Stimulated activated naive CD8-positive, alpha-beta T cell treated with anti-CD3 and anti-CD28 coated beads, Interleukin-15, amount 100 ng/mL, for 72 hours (primary cell): ENCODE measurements around the gene PCDH17.

ENCODE experiments used
- ATAC-seq: fragments of 150-1000 bp; cut with Tn5 transposase; 2 replicates; pipeline ENCODE4 v1.10.0; 2021; ENCODE audit warnings: mild to moderate bottlenecking, moderate library complexity
- DNase-seq, 2 donors: peaks; one replicate each; pipeline ENCODE4 v3.0.0; 2021 to 2022
- H3K27ac Mint-ChIP-seq, 2 donors: one replicate each; pipeline ENCODE4 v1.8.0; 2022; ENCODE audit warnings: mild to moderate bottlenecking in 2 of 2, mixed read lengths in 2 of 2, moderate library complexity in 2 of 2
- H3K27me3 Mint-ChIP-seq: one replicate; pipeline ENCODE4 v1.8.0; 2022; ENCODE audit warnings: mixed read lengths
- H3K4me1 Mint-ChIP-seq: one replicate; pipeline ENCODE4 v1.8.0; 2022; ENCODE audit warnings: mild to moderate bottlenecking, mixed read lengths
- H3K4me3 Mint-ChIP-seq, 2 donors: one replicate each; pipeline ENCODE4 v1.8.0; 2022; ENCODE audit warnings: mild to moderate bottlenecking in 2 of 2, mixed read lengths in 2 of 2, moderate library complexity in 1 of 2
- H3K9me3 Mint-ChIP-seq, 2 donors: one replicate each; pipeline ENCODE4 v1.8.0; 2022; ENCODE audit warnings: mixed read lengths in 2 of 2

The PCDH17 gene

DNA sequence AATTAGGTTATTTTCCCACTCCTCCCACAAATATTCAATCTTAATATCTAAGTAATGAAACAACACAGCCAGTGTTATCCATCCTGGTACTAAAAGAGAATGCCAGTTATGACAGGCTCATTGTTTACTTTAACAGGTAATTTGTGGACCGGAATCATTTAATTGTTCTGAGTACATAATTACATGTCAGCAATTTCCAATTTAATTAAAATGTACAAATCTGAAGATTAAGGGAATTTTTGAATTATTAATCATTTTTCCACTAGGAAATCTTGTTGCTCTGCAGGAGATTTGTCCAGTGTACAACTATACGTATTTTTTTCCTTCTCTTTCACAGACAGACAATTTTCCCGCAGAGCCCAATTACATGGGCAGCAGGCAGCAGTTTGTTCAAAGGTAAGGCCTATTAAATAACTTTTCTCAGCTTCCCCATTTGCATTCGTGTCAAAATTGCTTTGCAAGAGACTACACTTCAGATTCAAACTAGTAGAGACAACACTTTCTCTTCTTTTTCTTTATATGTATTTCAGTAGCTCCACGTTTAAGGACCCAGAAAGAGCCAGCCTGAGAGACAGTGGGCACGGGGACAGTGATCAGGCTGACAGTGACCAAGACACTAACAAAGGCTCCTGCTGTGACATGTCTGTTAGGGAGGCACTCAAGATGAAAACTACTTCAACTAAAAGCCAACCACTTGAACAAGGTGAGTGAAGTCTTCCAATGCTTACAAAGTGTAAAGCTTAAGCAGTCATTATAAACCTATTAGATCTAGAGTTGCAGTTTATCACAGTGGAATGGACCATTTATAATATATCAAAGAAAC lies 34.8 kb downstream of the PCDH17 start:
- DNase-seq = no peak
- Mint-ChIP-seq H3K4me1 (no peaks in the 10 kb centered on the region), H3K4me3 (no peak overlapping the region), H3K27ac (peak overlapping the region in 1 of 2 donors; percentile 23), H3K27me3 (no peaks in the 10 kb centered on the region), H3K9me3 (peaks cover 8 to 10% of the 10 kb centered on the region in 2 donors)
- ATAC-seq = no peak

DNA sequence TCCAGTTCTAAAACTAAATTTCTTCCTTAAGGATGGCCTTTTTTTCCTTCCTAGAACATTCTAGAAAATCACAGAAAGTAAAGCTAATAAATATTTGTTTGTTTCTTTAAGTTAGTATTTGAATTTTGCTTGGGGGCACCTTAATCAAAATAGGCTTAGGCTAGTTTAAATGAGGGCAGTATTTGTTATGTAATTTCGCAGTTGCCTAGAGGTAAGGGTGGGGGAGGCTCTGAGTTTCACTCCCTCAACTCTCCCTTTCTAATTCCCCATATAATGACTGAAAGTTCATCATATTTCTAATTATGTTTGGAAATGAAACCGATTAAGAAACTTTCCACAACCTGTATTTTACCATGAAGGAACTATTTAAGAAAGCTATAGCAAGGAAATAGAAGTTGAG lies 40.6 kb downstream of the PCDH17 start:
- Mint-ChIP-seq H3K27ac (no peak overlapping the region), H3K9me3 (peaks cover 0 to 11% of the 10 kb centered on the region in 2 donors), H3K4me1 (no peaks in the 10 kb centered on the region), H3K4me3 (no peak overlapping the region), H3K27me3 (no peaks in the 10 kb centered on the region)
- ATAC-seq (no peak), DNase-seq (no peak)

DNA sequence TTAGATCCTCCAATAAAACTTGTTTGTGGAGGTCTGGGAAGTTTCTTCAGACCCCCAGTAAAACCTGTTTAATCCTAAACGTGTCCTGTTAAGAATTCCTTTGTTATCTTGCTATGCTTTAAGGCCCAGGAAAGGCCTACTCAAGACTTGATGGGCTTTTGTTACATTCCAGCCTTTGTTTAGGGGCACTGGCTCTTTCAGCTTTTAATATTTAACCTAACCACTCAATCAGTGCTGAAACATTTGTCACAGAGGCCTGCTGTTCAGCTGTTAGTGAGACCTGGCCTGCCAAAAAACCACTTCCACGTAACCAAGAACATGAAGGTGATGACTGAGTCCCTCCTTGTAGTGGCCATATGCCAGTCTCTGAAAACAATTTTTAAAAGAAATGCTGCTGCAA lies 41.7 kb downstream of the PCDH17 start:
- no peak for DNase-seq
- Mint-ChIP-seq H3K27me3 (no peaks in the 10 kb centered on the region), H3K4me1 (no peaks in the 10 kb centered on the region), H3K4me3 (no peak overlapping the region), H3K27ac (no peak overlapping the region), H3K9me3 (peaks cover 0 to 16% of the 10 kb centered on the region in 2 donors)
- ATAC-seq = no peak

DNA sequence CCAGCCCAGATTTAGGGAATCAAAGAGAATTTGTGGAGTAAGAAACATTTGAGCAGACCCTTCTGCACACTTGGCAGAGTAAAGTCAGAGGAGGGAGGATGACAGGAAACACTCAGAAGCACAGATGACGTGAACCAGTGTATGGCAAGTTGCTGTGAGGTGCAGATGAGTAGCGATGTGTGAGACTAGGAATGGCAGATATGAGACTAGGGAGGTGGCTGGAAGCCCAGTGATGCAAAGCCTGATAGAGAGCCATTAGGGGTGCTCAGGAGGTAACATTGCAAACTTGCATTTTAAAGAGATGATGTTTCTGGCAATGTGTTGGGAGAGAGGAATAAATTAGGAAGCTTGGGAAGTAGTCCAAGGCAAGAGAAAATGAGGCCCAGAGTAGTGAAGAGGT lies 44.0 kb downstream of the PCDH17 start:
- Mint-ChIP-seq H3K4me1 (no peaks in the 10 kb centered on the region), H3K27me3 (no peaks in the 10 kb centered on the region), H3K27ac (no peak overlapping the region), H3K4me3 (no peak overlapping the region), H3K9me3 (peaks cover 0 to 11% of the 10 kb centered on the region in 2 donors)
- no peak for ATAC-seq
- no peak for DNase-seq

DNA sequence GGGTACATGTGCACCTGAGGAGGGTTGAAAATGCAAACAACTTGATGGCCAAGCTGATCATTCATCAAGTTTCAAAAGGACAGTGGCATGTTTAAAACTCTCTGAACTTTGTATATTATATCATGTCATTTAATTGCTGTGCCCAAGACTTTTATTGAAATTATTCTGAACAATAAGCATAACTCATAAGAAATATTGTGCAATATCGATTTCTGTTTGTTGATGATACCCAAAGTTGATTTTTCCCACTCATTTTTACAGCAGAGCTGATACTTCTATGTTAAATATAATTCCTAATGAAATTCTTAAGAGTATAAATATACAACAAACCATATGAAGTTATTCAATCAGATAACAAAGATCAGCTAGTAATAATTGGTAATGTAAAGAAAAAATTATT lies 49.1 kb downstream of the PCDH17 start:
- Mint-ChIP-seq H3K27ac (no peak overlapping the region), H3K9me3 (peaks cover 0 to 15% of the 10 kb centered on the region in 2 donors), H3K27me3 (no peaks in the 10 kb centered on the region), H3K4me3 (no peak overlapping the region), H3K4me1 (no peaks in the 10 kb centered on the region)
- DNase-seq (no peak), ATAC-seq (no peak)

DNA sequence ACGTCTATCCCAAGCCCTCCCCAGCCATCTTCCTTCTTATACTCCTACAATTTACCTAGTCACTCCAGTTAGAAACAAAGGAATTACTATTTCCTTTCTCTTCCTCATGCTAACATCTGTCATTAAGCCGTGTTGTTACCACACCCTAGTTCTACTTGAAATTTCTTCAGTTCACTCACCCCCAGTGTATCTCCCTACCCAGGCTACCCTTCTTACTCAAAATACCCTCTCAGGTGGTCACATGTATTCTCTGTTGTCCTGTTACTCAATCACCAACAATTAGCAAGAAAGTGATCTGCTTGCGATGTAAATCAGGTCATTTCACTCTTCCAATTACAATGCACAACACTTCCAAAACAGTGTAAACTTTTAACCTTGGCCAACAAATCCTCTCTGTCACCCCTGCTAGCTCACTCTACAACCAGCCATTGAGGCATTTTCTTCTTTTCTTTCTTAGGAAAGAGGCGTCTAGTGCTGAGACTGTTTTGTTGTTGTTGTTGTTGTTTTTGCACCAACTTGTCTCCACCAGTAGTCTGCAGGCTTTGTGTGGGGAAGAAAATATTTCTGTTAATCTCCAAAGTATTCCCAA lies 50.7 kb downstream of the PCDH17 start:
- Mint-ChIP-seq H3K4me3 (no peak overlapping the region), H3K27me3 (no peaks in the 10 kb centered on the region), H3K4me1 (no peaks in the 10 kb centered on the region), H3K27ac (no peak overlapping the region), H3K9me3 (peaks cover 0 to 12% of the 10 kb centered on the region in 2 donors)
- ATAC-seq = no peak
- DNase-seq = no peak

DNA sequence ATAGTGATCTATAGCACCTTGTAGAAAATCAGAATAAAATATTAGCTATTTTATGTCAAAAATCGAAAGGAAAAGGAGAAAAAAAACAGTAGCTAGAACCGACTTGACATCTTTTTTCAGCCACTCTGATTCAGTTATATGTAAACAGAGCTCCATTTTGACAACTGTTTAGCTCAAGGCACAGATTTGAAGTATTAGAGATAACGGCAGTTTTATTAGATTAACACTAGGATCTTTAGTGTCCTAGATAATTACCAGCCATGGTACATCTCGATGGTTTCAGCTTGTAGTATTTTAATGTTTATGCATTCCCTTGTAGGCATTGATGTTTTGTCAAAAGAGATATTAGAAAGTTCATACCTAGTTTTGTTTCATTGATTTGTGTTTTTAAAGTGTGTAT lies 67.3 kb downstream of the PCDH17 start:
- no peak overlapping the region for H3K27ac Mint-ChIP-seq
- no peak for ATAC-seq
- H3K4me3 Mint-ChIP-seq = no peak overlapping the region
- no peak for DNase-seq
- no peaks in the 10 kb centered on the region for H3K27me3 Mint-ChIP-seq
- H3K9me3 Mint-ChIP-seq = no peaks in the 10 kb centered on the region
- H3K4me1 Mint-ChIP-seq = no peaks in the 10 kb centered on the region

DNA sequence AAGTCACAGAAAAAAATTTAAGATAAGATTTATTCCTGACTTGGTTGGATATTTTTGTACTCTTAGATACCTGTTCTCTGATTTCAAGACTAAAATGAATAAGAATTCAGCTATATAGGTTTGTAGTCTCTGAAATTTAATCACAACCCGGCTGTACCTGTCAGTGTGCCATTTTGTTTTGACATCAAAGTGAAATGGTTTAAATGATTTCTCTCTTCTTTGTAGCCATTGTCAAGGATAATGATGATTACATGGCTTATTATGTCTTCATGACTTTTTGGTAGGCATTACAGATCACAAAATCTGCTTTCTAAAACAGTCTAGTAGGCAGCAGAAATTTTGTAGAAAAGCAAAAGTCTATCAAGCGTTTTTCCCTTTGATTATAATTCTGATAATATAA lies 72.5 kb downstream of the PCDH17 start:
- Mint-ChIP-seq H3K27ac (no peak overlapping the region), H3K27me3 (no peaks in the 10 kb centered on the region), H3K9me3 (no peaks in the 10 kb centered on the region), H3K4me3 (no peak overlapping the region), H3K4me1 (no peaks in the 10 kb centered on the region)
- no peak for DNase-seq
- no peak for ATAC-seq

DNA sequence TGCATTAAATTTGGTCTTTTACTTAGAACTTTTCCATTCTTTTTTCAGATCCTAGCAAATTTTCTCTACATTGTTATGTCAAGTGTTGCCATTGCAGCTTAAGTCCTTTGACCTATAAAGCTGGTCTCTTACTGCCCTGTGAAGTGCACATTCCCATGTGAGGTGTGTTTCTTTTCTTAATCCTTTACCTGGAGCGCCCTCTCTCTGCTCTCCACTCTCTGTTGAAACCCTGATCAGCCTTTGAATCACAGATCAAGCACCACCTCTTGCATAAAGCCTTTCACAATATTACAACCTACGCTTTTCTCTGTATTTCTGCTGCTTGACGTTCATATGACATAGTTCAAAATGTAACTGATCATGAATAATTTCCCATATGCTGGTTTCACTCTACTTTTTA lies 84.8 kb downstream of the PCDH17 start:
- no peak for DNase-seq
- Mint-ChIP-seq H3K27me3 (no peaks in the 10 kb centered on the region), H3K4me1 (no peaks in the 10 kb centered on the region), H3K4me3 (no peak overlapping the region), H3K9me3 (peaks cover 4 to 7% of the 10 kb centered on the region in 2 donors), H3K27ac (no peak overlapping the region)
- no peak for ATAC-seq

DNA sequence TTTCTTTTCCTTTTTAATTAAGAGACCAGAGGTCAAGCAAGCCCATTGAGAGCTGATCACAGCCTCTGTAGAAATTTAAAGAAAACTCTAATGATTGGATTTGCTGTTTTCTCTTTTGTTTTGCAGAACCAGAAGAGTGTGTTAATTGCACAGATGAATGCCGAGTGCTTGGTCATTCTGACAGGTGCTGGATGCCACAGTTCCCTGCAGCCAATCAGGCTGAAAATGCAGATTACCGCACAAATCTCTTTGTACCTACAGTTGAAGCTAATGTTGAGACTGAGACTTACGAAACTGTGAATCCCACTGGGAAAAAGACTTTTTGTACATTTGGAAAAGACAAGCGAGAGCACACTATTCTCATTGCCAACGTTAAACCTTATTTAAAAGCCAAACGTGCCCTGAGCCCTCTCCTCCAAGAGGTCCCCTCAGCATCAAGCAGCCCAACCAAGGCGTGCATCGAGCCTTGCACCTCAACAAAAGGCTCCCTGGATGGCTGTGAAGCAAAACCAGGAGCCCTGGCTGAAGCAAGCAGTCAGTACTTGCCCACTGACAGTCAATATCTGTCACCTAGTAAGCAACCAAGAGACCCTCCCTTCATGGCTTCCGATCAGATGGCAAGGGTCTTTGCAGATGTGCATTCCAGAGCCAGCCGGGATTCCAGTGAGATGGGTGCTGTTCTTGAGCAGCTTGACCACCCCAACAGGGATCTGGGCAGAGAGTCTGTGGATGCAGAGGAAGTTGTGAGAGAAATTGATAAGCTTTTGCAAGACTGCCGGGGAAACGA lies 93.1 kb downstream of the PCDH17 start:
- Mint-ChIP-seq H3K9me3 (peaks cover 7% of the 10 kb centered on the region in 2 donors), H3K4me1 (no peaks in the 10 kb centered on the region), H3K27me3 (no peaks in the 10 kb centered on the region), H3K4me3 (no peak overlapping the region), H3K27ac (no peak overlapping the region)
- DNase-seq (no peak), ATAC-seq (no peak)

DNA sequence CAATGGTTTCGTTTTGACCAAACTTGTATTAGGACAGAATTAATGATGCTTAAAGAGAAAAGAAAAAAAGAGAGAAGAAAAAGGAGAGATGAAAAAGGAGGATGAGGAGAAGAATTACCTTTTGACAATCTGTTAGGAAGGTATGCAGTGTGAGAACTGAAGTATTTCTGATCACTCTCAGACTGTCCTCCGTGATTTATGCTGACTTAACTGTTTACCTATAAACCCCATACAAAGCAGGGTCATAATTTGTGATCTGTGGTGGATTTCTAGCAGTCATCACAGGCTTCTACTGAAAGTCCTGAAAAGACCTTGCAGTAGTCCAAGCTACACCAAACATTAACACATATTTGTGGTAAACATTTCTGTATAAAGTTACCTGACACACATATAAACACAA lies 93.9 kb downstream of the PCDH17 start:
- Mint-ChIP-seq H3K27ac (no peak overlapping the region), H3K27me3 (no peaks in the 10 kb centered on the region), H3K4me1 (no peaks in the 10 kb centered on the region), H3K4me3 (no peak overlapping the region), H3K9me3 (peaks cover 7% of the 10 kb centered on the region in 2 donors)
- no peak for DNase-seq
- ATAC-seq = no peak

DNA sequence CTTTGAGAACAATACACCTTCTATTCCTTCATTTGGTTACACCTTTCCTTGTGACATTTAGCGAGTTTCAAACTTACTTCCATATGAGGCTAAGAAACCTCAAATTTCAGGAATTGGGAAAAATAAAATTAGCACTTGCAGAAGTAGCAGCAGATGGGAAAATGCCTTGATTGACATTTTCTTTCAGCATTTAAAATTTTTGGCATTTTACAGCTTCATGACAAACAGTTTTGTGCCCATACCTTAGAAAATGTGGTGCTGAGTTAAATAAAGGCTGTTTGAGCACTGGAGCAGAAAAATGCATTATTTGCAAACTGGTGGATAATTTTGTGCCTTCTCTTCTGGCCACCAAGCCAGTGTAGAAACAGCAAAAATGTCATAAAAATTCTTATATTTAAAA lies 95.4 kb downstream of the PCDH17 start:
- Mint-ChIP-seq H3K4me1 (no peaks in the 10 kb centered on the region), H3K27me3 (no peaks in the 10 kb centered on the region), H3K27ac (no peak overlapping the region), H3K4me3 (no peak overlapping the region), H3K9me3 (peaks cover under 1% of the 10 kb centered on the region in 2 donors)
- DNase-seq (no peak), ATAC-seq (no peak)

DNA sequence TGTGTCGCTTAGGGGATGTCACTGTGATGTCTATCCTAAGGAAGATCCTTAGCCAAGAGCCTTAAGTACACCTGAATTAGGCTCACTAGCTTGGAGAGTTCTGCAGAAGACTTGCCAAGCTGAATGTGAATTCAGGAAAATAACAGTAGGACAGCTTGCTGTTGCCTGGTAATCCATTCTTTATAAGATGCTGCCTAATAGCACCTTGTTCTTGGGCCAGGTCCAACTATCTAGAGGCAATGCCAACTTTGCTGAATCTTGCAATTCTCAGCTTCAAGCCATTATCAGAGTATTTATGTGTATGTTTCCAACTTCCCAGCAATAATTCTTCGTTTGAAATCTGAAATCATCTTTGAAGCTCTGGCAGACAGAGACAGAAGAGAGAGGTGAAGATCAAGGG lies 102.8 kb downstream of the PCDH17 start:
- Mint-ChIP-seq H3K4me1 (no peaks in the 10 kb centered on the region), H3K27me3 (no peaks in the 10 kb centered on the region), H3K4me3 (no peak overlapping the region), H3K9me3 (peaks cover 8 to 14% of the 10 kb centered on the region in 2 donors), H3K27ac (no peak overlapping the region)
- DNase-seq = no peak
- no peak for ATAC-seq

DNA sequence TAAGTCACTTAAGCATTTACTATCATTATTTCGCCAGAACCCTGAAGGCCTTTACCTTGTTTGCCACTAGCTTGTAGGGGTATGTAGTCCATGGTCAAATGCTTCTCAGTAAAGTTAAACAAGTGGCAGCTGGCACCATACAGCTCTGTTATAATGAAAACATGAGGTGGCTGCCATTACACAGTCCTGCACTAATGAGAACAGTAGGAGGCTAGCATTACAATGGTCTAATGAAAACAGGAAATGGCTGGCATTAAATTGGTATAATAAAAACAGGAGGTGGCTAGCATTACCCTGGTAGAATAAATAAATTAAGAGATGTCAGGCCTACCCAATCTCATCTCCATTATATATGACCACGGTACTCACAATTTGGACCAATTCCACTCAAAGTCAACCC lies 107.5 kb downstream of the PCDH17 start:
- Mint-ChIP-seq H3K9me3 (peaks cover 8% of the 10 kb centered on the region in 2 donors), H3K4me1 (no peaks in the 10 kb centered on the region), H3K4me3 (no peak overlapping the region), H3K27ac (no peak overlapping the region), H3K27me3 (no peaks in the 10 kb centered on the region)
- ATAC-seq = no peak
- no peak for DNase-seq

DNA sequence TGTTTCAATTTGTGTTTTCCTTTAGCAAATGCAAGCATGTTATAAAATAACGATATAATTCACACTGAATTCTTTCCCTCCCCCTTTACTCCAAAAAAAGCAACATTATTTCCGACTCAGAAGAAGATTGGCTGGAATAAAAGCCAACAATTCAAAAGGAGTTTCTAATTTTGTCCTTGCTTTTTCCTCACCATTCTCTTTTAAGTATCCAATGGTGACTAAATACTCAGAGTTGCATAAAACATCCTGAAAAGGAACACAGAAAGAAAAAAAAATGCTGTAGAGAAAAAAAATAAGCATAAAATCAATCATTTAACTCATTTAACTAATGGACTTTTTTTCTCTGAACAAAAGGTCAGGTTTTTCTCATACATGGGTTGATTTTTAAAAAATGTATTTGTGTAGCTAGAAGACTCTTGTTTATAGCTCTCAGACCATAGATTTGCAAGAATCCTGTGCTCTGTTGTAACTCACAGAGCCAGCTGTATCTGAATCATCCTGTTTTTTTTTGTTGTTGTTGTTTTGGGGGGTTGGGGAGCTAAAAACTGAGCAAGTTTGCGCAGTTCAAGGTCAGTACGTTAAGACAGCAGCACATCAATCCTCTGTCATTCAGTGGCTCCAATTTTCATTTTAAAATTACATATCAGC lies 108.1 kb downstream of the PCDH17 start:
- Mint-ChIP-seq H3K27me3 (no peaks in the 10 kb centered on the region), H3K4me1 (no peaks in the 10 kb centered on the region), H3K4me3 (no peak overlapping the region), H3K27ac (no peak overlapping the region), H3K9me3 (peaks cover 6 to 8% of the 10 kb centered on the region in 2 donors)
- no peak for ATAC-seq
- no peak for DNase-seq

DNA sequence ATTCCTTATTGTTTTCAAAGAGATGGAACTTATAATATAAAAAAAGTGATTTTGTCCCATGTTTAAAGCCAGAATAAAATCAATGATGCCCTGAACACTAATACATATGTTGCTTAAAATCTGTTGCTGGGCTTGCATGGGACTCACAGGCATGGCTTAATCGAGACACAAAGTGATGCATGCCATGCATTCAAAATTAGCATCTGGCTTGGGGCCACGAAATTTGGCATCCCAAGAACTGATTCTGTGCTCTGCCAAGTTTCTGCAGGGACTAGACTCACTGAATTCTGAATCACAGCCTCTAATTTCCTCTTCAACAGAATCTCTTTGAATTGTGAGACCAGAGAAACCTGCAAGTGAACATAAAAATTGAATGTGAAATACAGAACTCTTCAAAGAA lies 109.2 kb downstream of the PCDH17 start:
- H3K27ac Mint-ChIP-seq = no peak overlapping the region
- H3K27me3 Mint-ChIP-seq = no peaks in the 10 kb centered on the region
- H3K9me3 Mint-ChIP-seq = peaks cover 0 to 8% of the 10 kb centered on the region in 2 donors
- no peak for ATAC-seq
- no peaks in the 10 kb centered on the region for H3K4me1 Mint-ChIP-seq
- no peak for DNase-seq
- no peak overlapping the region for H3K4me3 Mint-ChIP-seq
